ENCODE measurements around the gene CERK. TPM values are rescaled to one million over a fixed set of nuclear protein-coding genes. Genes with fewer than 3 reads are reported as not detected.
A peak's percentile ranks its signal among the peaks of the same experiment; 100 is the strongest.

CERK gene
- total and polyA plus RNA-seq, 4 donors: 7.9 to 24.3 (median 10.2) TPM

DNA sequence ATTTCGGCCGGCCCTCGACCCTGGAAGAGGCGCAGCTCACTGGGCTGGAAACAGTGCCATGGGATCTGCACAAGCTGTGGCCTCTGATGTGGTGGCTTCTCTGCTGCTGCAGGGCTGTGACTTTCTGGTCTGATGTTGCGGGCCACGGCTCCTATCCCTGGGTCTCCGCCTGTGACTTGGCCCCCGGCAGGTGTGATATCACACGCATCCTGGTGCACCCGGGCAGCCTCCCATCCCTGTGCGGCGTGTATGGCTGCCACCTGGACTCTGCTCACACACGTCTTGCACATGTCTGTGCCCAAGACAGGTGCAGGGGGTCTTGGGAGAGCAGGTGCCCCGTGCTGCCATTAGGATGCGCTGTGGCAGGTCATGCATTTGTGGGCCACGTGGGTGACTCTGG, 86.7 kb downstream of the CERK start:
- H3K9ac ChIP-seq (ENCODE audit: low read depth in 1 of 2, low read length in 2 of 2): no peak overlapping the region
- no peaks in the 10 kb centered on the region for H3K27me3 ChIP-seq (ENCODE audit: control insufficient read depth in 4 of 4, insufficient read depth in 4 of 4, low read length in 3 of 4)
- H3K27ac ChIP-seq (ENCODE audit: low read depth in 1 of 2, low read length in 2 of 2): peak overlapping the region; percentile 87 to 92
- 96% methylated on average over 16 of the region's 16 CpGs for WGBS
- peak overlapping the region in 1 of 3 donors; percentile 23 for H3K4me3 ChIP-seq (ENCODE audit: low read depth in 1 of 3, low read length in 3 of 3)
- DNase-seq (ENCODE audit: low spot score): no peak
- H3K4me1 ChIP-seq (ENCODE audit: control insufficient read depth in 4 of 4, insufficient read depth in 4 of 4, low read length in 3 of 4): peaks cover 23 to 71% (median 47%) of the 10 kb centered on the region in 4 donors
- H3K36me3 ChIP-seq (ENCODE audit: control insufficient read depth in 4 of 4, insufficient read depth in 3 of 4, low read depth in 1 of 4, low read length in 3 of 4): no peaks in the 10 kb centered on the region
- no peaks in the 10 kb centered on the region for H3K9me3 ChIP-seq (ENCODE audit: control insufficient read depth in 4 of 4, low read length in 3 of 4)
- no peak for TF ChIP-seq JUND (IDR thresholded peaks at IDR 0.05)
- TF ChIP-seq EGR1 (IDR thresholded peaks at IDR 0.05; ENCODE audit: low read depth in 2 of 2): no peak
- no peak for TF ChIP-seq ATF3 (IDR thresholded peaks at IDR 0.05)
- TF ChIP-seq RXRA (IDR thresholded peaks at IDR 0.05): no peak
- no peak for TF ChIP-seq MAX (IDR thresholded peaks at IDR 0.05)
- no peak for TF ChIP-seq GABPA (IDR thresholded peaks at IDR 0.05 in 1 of 2, conservative IDR thresholded peaks at IDR 0.05 in 1 of 2)
- TF ChIP-seq HNF4A (conservative IDR thresholded peaks at IDR 0.05): no peak
- TF ChIP-seq, protein P1, sequence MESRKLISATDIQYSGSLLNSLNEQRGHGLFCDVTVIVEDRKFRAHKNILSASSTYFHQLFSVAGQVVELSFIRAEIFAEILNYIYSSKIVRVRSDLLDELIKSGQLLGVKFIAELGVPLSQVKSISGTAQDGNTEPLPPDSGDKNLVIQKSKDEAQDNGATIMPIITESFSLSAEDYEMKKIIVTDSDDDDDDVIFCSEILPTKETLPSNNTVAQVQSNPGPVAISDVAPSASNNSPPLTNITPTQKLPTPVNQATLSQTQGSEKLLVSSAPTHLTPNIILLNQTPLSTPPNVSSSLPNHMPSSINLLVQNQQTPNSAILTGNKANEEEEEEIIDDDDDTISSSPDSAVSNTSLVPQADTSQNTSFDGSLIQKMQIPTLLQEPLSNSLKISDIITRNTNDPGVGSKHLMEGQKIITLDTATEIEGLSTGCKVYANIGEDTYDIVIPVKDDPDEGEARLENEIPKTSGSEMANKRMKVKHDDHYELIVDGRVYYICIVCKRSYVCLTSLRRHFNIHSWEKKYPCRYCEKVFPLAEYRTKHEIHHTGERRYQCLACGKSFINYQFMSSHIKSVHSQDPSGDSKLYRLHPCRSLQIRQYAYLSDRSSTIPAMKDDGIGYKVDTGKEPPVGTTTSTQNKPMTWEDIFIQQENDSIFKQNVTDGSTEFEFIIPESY (IDR thresholded peaks at IDR 0.05): no peak
- TF ChIP-seq NR2F2 (IDR thresholded peaks at IDR 0.05): no peak
- TF ChIP-seq TAF1 (conservative IDR thresholded peaks at IDR 0.05): no peak

DNA sequence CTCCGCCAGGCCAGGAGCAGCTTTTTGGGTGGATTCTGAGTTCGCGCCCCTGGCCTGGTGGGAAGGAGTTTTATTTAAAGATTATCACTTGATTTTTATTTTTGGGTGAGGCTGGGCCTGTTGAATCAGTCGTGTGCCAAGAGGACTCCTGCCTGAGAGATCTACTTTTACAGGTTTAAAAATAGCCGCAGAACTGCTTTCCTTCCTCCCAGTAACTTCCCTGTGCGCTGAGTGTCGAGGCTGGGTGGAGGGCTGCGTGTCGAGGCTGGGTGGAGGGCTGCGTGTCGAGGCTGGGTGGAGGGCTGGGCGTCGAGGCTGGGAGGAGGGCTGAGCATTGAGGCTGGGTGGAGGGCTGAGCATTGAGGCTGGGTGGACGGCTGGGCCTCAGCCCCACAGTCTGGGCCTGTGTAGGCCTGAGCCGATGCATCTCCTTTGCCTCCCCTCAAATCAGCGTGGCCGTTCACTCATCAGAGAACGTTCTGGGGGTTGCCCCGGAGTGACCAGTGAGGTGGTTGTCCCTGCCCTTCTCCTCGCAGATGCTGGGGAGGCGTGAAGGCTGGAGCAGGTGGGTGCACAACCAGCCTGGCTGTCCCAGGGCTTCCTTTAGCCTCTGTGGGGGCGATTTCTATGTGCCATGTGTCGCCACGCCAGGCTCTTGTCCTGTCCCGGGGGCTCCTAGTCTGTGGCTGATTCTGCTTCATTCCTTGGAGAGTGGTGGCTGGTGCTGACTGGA, 87.8 kb downstream of the CERK start:
- H3K36me3 ChIP-seq (ENCODE audit: control insufficient read depth in 4 of 4, insufficient read depth in 3 of 4, low read depth in 1 of 4, low read length in 3 of 4): no peaks in the 10 kb centered on the region

More for the DNA sequence above, 87.8 kb downstream of the CERK start:
- H3K27me3 ChIP-seq (ENCODE audit: control insufficient read depth in 4 of 4, insufficient read depth in 4 of 4, low read length in 3 of 4): no peaks in the 10 kb centered on the region
- no peak for DNase-seq (ENCODE audit: low spot score)
- H3K4me1 ChIP-seq (ENCODE audit: control insufficient read depth in 4 of 4, insufficient read depth in 4 of 4, low read length in 3 of 4): peaks cover 17 to 66% (median 40%) of the 10 kb centered on the region in 4 donors
- peak overlapping the region; percentile 24 to 67 for H3K9ac ChIP-seq (ENCODE audit: low read depth in 1 of 2, low read length in 2 of 2)
- TF ChIP-seq MAX (IDR thresholded peaks at IDR 0.05) (no peak), RAD21 (IDR thresholded peaks at IDR 0.05) (no peak), SP1 (IDR thresholded peaks at IDR 0.05) (no peak), CTCF (IDR thresholded peaks at IDR 0.05; ENCODE audit: low read depth, low read length, missing input control) (no peak), YY1 (IDR thresholded peaks at IDR 0.05) (no peak), REST (IDR thresholded peaks at IDR 0.05) (no peak), FOXA1 (IDR thresholded peaks at IDR 0.05) (no peak), RXRA (IDR thresholded peaks at IDR 0.05) (no peak), JUND (IDR thresholded peaks at IDR 0.05) (no peak), FOXA2 (IDR thresholded peaks at IDR 0.05) (no peak)
- TF ChIP-seq, protein P1 (IDR thresholded peaks at IDR 0.05): no peak
- H3K9me3 ChIP-seq (ENCODE audit: control insufficient read depth in 4 of 4, low read length in 3 of 4): no peaks in the 10 kb centered on the region
- WGBS: 84% methylated on average over 25 of the region's 25 CpGs
- peak overlapping the region; percentile 23 to 39 (median 24) for H3K4me3 ChIP-seq (ENCODE audit: low read depth in 1 of 3, low read length in 3 of 3)
- H3K27ac ChIP-seq (ENCODE audit: low read depth in 1 of 2, low read length in 2 of 2): peak overlapping the region; percentile 87 to 92
